ENCODE measurements around the gene PPL. TPM values are rescaled to one million over a fixed set of nuclear protein-coding genes. Genes with fewer than 3 reads are reported as not detected.
A peak's percentile ranks its signal among the peaks of the same experiment; 100 is the strongest.

The PPL gene
- total RNA-seq, 1 experiment from 2014 or later, result 28.5 TPM

DNA sequence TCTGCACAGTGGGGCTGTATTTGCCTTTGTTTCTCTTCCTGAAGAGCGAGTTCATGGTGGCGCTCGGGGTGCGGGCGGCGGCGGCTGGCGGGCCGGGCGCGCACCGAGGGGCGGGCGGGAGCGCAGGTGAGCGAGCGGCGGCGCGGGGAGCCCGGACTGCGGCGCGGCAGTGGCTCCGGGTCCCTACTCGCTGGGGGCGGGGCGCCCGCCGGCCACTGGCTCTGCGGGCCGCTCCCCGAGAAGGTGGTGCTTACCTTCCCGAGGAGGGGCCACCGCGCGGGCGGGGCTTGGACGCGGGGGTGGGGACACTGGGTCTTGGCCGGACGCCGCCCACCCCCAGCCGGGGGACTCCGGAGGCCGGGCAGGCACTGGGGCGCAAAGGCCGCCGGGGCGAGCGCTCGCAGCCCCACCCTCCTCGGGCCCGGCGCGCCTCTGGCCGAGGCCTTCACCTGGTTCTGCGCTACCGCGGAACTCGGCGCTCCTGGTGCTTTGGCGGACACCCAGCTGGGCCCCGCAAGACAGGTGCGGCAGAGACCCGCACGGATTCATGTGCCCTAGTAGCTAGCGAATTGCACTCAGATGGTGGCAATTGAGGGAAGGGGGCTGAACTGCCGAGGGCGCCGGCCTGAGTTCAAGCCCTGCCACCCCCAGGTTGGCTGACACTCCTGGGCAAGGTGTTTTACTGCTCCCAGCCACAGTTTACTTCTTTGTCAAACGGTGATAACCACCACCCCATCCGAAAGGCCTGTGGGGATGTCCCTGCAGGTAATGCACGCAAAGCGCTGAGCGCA, at the start of gene PPL (continued):
- TF ChIP-seq TP53 (CRISPR knock-in tag; IDR thresholded peaks at IDR 0.05), result 0 out of 2 replicates have a peak, but pooled peaks have one; percentile 43
- peak; percentile 32; the same call in 1 of the 2 replicates for TF ChIP-seq KAT7 (CRISPR knock-in tag; IDR thresholded peaks at IDR 0.05; ENCODE audit: borderline replicate concordance)
- TF ChIP-seq, protein P1, sequence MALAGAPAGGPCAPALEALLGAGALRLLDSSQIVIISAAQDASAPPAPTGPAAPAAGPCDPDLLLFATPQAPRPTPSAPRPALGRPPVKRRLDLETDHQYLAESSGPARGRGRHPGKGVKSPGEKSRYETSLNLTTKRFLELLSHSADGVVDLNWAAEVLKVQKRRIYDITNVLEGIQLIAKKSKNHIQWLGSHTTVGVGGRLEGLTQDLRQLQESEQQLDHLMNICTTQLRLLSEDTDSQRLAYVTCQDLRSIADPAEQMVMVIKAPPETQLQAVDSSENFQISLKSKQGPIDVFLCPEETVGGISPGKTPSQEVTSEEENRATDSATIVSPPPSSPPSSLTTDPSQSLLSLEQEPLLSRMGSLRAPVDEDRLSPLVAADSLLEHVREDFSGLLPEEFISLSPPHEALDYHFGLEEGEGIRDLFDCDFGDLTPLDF (CRISPR knock-in tag; IDR thresholded peaks at IDR 0.05), result no peak
- no peak for TF ChIP-seq NR1H2 (CRISPR knock-in tag; IDR thresholded peaks at IDR 0.05)
- no peak for TF ChIP-seq SMAD4 (CRISPR knock-in tag; IDR thresholded peaks at IDR 0.05)
- no peak; the same call in 1 of the 2 replicates for TF ChIP-seq FOXK1 (CRISPR knock-in tag; IDR thresholded peaks at IDR 0.05)
- 0 out of 2 replicates have a peak, but pooled peaks have one; percentile 22 for TF ChIP-seq ZNF138 (CRISPR knock-in tag; conservative IDR thresholded peaks at IDR 0.05)

DNA sequence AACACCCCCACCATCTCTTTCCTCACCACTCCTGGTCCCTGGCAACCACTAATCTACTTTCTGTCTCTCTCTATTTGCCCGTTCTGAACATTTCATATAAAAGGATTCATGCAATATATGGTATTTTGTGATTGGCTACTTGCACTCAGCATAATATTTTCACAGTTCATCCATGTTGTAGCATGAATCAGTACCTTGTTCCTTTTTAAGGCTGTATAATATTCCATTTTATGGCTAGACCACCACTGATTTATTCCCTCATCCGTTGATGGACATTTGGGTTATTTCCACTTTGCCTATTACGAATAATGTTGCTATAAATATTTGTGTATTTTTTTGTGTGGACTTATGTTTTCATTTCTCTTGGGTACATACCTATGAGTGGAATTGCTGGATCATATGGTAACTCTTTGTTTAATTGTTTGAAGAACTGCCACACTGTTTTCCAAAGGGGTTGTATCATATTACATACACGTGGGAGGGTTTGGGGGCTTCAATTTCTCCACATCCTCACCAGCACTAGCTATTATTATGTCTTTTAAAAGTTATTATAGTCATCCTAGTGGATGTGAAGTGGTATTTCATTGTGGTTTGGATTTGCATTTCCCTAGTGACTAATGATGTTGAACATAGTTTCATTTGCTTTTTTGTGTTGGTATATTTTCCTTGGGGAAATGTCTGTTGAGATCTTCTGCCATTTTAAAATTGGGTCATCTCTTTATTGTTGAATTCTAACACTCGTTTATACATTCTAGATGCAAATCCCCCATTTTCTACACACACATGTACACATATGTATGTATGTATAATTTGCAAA, 47.4 kb upstream of the PPL start:
- H3K9me3 Mint-ChIP-seq, result peaks cover 7% of the 10 kb centered on the region
- H3K27me3 Mint-ChIP-seq (ENCODE audit: low read depth), result peaks cover 37% of the 10 kb centered on the region
- H3K36me3 Mint-ChIP-seq, result no peaks in the 10 kb centered on the region
- H3K4me3 Mint-ChIP-seq, result no peak overlapping the region
- CTCF ChIA-PET, result no interaction called here
- POLR2A ChIA-PET, result interaction anchor here (0.6 kb wide), 1 partner anchor 711 kb away, joined by 3 read pairs; the partner anchor contains the start of gene TFAP4
- ATAC-seq (no peak), DNase-seq (ENCODE audit: low spot score) (no peak)
- H3K4me1 Mint-ChIP-seq, result no peaks in the 10 kb centered on the region
- TF ChIP-seq ZNF671 (CRISPR knock-in tag; IDR thresholded peaks at IDR 0.05), result no peak
- no peak overlapping the region for H3K27ac Mint-ChIP-seq

DNA sequence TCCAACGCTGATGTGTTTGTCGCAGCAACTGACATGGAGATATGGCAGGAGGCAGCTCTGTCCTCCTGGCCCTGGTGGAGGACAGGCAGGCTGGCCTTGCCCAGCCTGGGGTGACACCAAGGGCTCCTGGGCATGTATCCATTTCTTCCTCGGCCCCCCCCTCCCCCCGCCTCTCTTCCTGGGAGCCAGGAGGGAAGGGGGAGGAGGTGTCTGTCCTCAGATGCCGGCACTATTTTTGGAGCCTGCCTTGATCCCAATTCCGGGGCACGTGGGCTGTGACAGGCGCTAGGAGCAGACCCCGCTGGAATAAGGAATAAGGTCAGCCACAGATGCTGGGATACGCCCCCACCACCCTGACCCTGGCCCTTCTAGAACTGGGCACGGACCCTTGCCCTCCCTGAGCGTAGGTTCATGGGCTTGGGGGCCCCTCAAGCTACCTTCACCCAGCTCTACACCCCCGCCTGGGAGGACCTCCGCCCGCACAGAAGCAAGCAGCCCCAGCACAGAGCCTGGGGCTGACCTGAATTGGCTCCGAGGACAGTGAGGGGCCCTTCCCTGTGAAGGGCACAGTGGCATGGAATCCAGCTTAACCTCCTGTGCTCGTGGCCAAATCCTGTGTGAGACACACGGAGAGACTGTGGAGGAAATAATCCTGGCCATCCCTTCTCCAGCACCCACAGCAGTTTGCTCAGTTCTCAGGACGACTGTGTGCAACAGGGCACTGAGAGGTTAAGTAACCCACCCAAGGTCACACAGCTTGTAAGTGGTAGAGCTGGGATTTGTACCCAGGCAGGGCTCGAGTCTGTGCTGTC, 45.3 kb upstream of the PPL start:
- ATAC-seq (peak; percentile 34), DNase-seq (ENCODE audit: low spot score) (no peak)
- TF ChIP-seq TEAD4 (CRISPR knock-in tag; IDR thresholded peaks at IDR 0.05) (no peak), SP1 (CRISPR knock-in tag; conservative IDR thresholded peaks at IDR 0.05) (no peak), FOXK1 (CRISPR knock-in tag; IDR thresholded peaks at IDR 0.05) (no peak), ZNF232 (CRISPR knock-in tag; IDR thresholded peaks at IDR 0.05) (no peak), ZNF121 (CRISPR knock-in tag; IDR thresholded peaks at IDR 0.05) (no peak), KAT7 (CRISPR knock-in tag; IDR thresholded peaks at IDR 0.05; ENCODE audit: borderline replicate concordance) (no peak)
- TF ChIP-seq, protein P2, sequence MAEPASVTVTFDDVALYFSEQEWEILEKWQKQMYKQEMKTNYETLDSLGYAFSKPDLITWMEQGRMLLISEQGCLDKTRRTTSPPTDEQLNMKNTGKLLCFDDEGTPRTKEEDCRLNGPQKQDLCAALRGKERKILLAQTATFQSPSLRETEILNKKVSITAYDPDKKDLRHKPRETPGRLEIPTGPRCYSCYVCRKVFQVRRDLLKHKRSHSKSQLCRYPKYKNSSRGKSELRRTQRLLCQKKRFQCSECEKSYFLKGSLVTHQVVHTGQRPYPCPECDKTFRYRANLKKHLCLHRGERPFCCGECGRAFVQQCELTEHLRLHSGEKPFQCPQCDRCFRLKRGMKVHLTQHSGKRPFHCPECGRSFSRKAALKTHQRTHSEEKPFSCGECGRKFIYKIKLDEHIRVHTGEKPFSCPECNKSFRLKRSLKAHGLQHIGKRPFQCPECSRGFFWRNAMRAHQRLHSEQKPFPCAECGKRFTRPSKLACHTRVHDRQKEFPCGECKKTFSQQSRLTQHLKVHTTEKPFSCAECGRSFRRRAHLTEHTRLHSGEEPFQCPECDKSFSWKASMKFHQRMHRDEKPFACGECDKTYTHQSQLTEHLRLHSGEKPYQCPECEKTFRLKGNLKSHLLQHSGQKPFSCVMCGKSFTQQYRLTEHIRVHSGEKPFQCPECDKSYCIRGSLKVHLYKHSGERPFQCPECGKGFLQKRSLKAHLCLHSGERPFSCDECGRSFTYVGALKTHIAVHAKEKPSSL (CRISPR knock-in tag; conservative IDR thresholded peaks at IDR 0.05), result no peak
- TF ChIP-seq, protein P3, sequence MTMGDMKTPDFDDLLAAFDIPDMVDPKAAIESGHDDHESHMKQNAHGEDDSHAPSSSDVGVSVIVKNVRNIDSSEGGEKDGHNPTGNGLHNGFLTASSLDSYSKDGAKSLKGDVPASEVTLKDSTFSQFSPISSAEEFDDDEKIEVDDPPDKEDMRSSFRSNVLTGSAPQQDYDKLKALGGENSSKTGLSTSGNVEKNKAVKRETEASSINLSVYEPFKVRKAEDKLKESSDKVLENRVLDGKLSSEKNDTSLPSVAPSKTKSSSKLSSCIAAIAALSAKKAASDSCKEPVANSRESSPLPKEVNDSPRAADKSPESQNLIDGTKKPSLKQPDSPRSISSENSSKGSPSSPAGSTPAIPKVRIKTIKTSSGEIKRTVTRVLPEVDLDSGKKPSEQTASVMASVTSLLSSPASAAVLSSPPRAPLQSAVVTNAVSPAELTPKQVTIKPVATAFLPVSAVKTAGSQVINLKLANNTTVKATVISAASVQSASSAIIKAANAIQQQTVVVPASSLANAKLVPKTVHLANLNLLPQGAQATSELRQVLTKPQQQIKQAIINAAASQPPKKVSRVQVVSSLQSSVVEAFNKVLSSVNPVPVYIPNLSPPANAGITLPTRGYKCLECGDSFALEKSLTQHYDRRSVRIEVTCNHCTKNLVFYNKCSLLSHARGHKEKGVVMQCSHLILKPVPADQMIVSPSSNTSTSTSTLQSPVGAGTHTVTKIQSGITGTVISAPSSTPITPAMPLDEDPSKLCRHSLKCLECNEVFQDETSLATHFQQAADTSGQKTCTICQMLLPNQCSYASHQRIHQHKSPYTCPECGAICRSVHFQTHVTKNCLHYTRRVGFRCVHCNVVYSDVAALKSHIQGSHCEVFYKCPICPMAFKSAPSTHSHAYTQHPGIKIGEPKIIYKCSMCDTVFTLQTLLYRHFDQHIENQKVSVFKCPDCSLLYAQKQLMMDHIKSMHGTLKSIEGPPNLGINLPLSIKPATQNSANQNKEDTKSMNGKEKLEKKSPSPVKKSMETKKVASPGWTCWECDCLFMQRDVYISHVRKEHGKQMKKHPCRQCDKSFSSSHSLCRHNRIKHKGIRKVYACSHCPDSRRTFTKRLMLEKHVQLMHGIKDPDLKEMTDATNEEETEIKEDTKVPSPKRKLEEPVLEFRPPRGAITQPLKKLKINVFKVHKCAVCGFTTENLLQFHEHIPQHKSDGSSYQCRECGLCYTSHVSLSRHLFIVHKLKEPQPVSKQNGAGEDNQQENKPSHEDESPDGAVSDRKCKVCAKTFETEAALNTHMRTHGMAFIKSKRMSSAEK (CRISPR knock-in tag; IDR thresholded peaks at IDR 0.05; ENCODE audit: borderline replicate concordance), result no peak
- TF ChIP-seq, protein P4, sequence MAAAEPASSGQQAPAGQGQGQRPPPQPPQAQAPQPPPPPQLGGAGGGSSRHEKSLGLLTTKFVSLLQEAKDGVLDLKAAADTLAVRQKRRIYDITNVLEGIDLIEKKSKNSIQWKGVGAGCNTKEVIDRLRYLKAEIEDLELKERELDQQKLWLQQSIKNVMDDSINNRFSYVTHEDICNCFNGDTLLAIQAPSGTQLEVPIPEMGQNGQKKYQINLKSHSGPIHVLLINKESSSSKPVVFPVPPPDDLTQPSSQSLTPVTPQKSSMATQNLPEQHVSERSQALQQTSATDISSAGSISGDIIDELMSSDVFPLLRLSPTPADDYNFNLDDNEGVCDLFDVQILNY (CRISPR knock-in tag; IDR thresholded peaks at IDR 0.05), result no peak
- ChIA-PET POLR2A (no interaction called here), CTCF (interaction anchor here (2.0 kb wide), 1 partner anchor 24 kb away, joined by 7 read pairs; the partner anchor contains the start of gene SEC14L5)
- Mint-ChIP-seq H3K4me3 (no peak overlapping the region), H3K27me3 (ENCODE audit: low read depth) (peaks cover 16% of the 10 kb centered on the region), H3K27ac (no peak overlapping the region), H3K9me3 (peaks cover 7% of the 10 kb centered on the region), H3K4me1 (no peaks in the 10 kb centered on the region), H3K36me3 (no peaks in the 10 kb centered on the region)
